OCI-LY3 (cell line): ENCODE data around the gene PRDM4.
"Not testable (repeated sequence)": the region's sequence is repeated elsewhere in the genome, so short reads cannot be mapped to it uniquely, and the experiment has no call there.

Experiments used
- H2AFZ ChIP-seq: fragments of 200-600, 300-600 bp; shearing (Covaris generic); 2 replicates; pipeline ENCODE4 v1.6.0; 2014; ENCODE audit warnings: antibody characterized with exemption, low read depth, low read length
- H3K27ac ChIP-seq: fragments of 200-600, 300-600 bp; sonication (generic); 2 replicates; pipeline ENCODE4 v1.5.1; 2014; ENCODE audit warnings: mild to moderate bottlenecking, low read length, moderate library complexity, mixed read lengths
- H3K27me3 ChIP-seq: fragments of 200-600, 300-600 bp; sonication (generic); 2 replicates; pipeline ENCODE4 v1.6.1; 2014; ENCODE audit warnings: low read depth, low read length, mixed read lengths
- H3K36me3 ChIP-seq: fragments of 200-600, 300-600 bp; sonication (generic); replicated peaks from 2 replicates; pipeline ENCODE3; 2014; ENCODE audit warnings: low read depth, low read length, mixed read lengths
- H3K4me1 ChIP-seq: fragments of 300-600, 200-600 bp; sonication (generic); 2 replicates; pipeline ENCODE4 v1.6.1; 2014; ENCODE audit warnings: low read length, mixed read lengths
- H3K4me2 ChIP-seq: fragments of 200-600, 300-600 bp; sonication (generic); 2 replicates; pipeline ENCODE4 v1.6.1; 2014; ENCODE audit warnings: low read length, mixed read lengths
- H3K4me3 ChIP-seq: fragments of 300-600, 200-600 bp; sonication (generic); 2 replicates; pipeline ENCODE4 v1.5.1; 2014; ENCODE audit warnings: antibody characterized with exemption, mild to moderate bottlenecking, low read length, moderate library complexity
- H3K79me2 ChIP-seq: fragments of 300-600, 200-600 bp; shearing (Covaris generic); 2 replicates; pipeline ENCODE4 v1.6.1; 2014; ENCODE audit warnings: mild to moderate bottlenecking, low read length, mixed read lengths
- H3K9ac ChIP-seq: fragments of 300-600, 200-600 bp; shearing (Covaris generic); 2 replicates; pipeline ENCODE4 v1.6.0; 2014; ENCODE audit warnings: mild to moderate bottlenecking, low read length, moderate library complexity
- H3K9me3 ChIP-seq: fragments of 200-600, 300-600 bp; shearing (Covaris generic); 2 replicates; pipeline ENCODE4 v1.6.1; 2014; ENCODE audit warnings: low read length, mixed read lengths; ENCODE audit not compliant: insufficient read depth
- H4K20me1 ChIP-seq: fragments of 200-600, 300-600 bp; sonication (generic); 2 replicates; pipeline ENCODE4 v1.6.1; 2016; ENCODE audit warnings: low read length, mixed read lengths; ENCODE audit not compliant: insufficient read depth
- CTCF ChIP-seq: fragments of 200-600, 300-600 bp; sonication (generic); IDR thresholded peaks from 2 replicates; pipeline ENCODE4 v1.5.1; 2014; ENCODE audit warnings: antibody characterized with exemption, low read length, low read depth
- EZH2phosphoT487 ChIP-seq: fragments of 200-600 bp; shearing (Covaris generic); IDR thresholded peaks from 2 replicates; pipeline ENCODE4 v1.6.1; 2018; ENCODE audit warnings: antibody characterized with exemption, mixed run types, low read depth

Gene PRDM4

GRCh38 chr12:107718606-107719005, 42.3 kb downstream of the PRDM4 start:
- H3K4me2 ChIP-seq: no peak overlapping the region
- H2AFZ ChIP-seq: no peak overlapping the region
- H4K20me1 ChIP-seq: no peaks in the 10 kb centered on the region
- no peaks in the 10 kb centered on the region for H3K4me1 ChIP-seq
- H3K4me3 ChIP-seq: no peak overlapping the region
- no peaks in the 10 kb centered on the region for H3K9me3 ChIP-seq
- no peaks in the 10 kb centered on the region for H3K79me2 ChIP-seq
- TF ChIP-seq EZH2phosphoT487: no peak
- no peak for TF ChIP-seq CTCF
- H3K27ac ChIP-seq: no peak overlapping the region
- H3K9ac ChIP-seq: no peak overlapping the region
- H3K27me3 ChIP-seq: no peaks in the 10 kb centered on the region
- peaks cover 19% of the 10 kb centered on the region for H3K36me3 ChIP-seq

GRCh38 chr12:107715780-107716179, 45.2 kb downstream of the PRDM4 start:
- Histone ChIP-seq H3K36me3 (peaks cover 32% of the 10 kb centered on the region), H4K20me1 (no peaks in the 10 kb centered on the region), H3K27me3 (no peaks in the 10 kb centered on the region), H2AFZ (no peak overlapping the region), H3K27ac (no peak overlapping the region), H3K79me2 (no peaks in the 10 kb centered on the region), H3K4me3 (no peak overlapping the region), H3K4me1 (no peaks in the 10 kb centered on the region), H3K9ac (no peak overlapping the region), H3K9me3 (no peaks in the 10 kb centered on the region), H3K4me2 (no peak overlapping the region)
- TF ChIP-seq CTCF (no peak), EZH2phosphoT487 (no peak)

GRCh38 chr12:107705522-107705921, 55.4 kb downstream of the PRDM4 start:
- not testable (repeated sequence) for H3K4me2 ChIP-seq, H3K27ac ChIP-seq, H3K4me3 ChIP-seq, H3K9ac ChIP-seq, H3K9me3 ChIP-seq, H3K27me3 ChIP-seq, H2AFZ ChIP-seq, H4K20me1 ChIP-seq, H3K79me2 ChIP-seq
- H3K36me3 ChIP-seq: peaks cover 65% of the 10 kb centered on the region
- H3K4me1 ChIP-seq: peaks cover 16% of the 10 kb centered on the region

GRCh38 chr12:107704041-107704440, 56.9 kb downstream of the PRDM4 start:
- Histone ChIP-seq H3K27me3 (no peaks in the 10 kb centered on the region), H3K4me3 (no peak overlapping the region), H3K9me3 (no peaks in the 10 kb centered on the region), H4K20me1 (no peaks in the 10 kb centered on the region), H3K9ac (no peak overlapping the region), H3K4me2 (no peak overlapping the region), H2AFZ (no peak overlapping the region), H3K4me1 (peaks cover 12% of the 10 kb centered on the region), H3K27ac (no peak overlapping the region), H3K79me2 (no peaks in the 10 kb centered on the region), H3K36me3 (peaks cover 70% of the 10 kb centered on the region)
- no peak for TF ChIP-seq EZH2phosphoT487
- no peak for TF ChIP-seq CTCF

GRCh38 chr12:107702106-107702505, 58.8 kb downstream of the PRDM4 start:
- Histone ChIP-seq H3K79me2 (no peaks in the 10 kb centered on the region), H3K4me3 (no peak overlapping the region), H3K36me3 (peaks cover 71% of the 10 kb centered on the region), H3K27me3 (no peaks in the 10 kb centered on the region), H3K4me2 (no peak overlapping the region), H2AFZ (no peak overlapping the region), H3K4me1 (no peaks in the 10 kb centered on the region), H3K9ac (no peak overlapping the region), H3K9me3 (no peaks in the 10 kb centered on the region), H3K27ac (no peak overlapping the region), H4K20me1 (no peaks in the 10 kb centered on the region)
- TF ChIP-seq EZH2phosphoT487: no peak
- no peak for TF ChIP-seq CTCF
